Panc1 (cell line): Measurements from ENCODE around the gene SPR.

Experiments
- SIN3A ChIP-seq: IDR thresholded peaks from 2 replicates; pipeline ENCODE4 v1.6.1; 2012; ENCODE audit warnings: low read depth, mild to moderate bottlenecking, low read length, moderate library complexity, borderline replicate concordance; ENCODE audit not compliant: insufficient read depth
- TCF7L2 ChIP-seq: IDR thresholded peaks from 2 replicates; pipeline ENCODE4 v1.6.1; 2011; ENCODE audit warnings: mild to moderate bottlenecking, low read depth, low read length, inconsistent platforms
- TF ChIP-seq, protein P1 (sequence below): fragments of 450-650 bp; IDR thresholded peaks from 2 replicates; pipeline ENCODE4 v1.5.1; 2017; ENCODE audit warnings: mild to moderate bottlenecking
- TF ChIP-seq, protein P2 (sequence below), 2 experiments: IDR thresholded peaks; 2 replicates each; pipeline ENCODE4 v1.6.1; 2011 to 2012; ENCODE audit warnings: low read depth in 2 of 2, control low read depth in 1 of 2, low read length in 1 of 2, mild to moderate bottlenecking in 1 of 2, moderate library complexity in 1 of 2; ENCODE audit not compliant: insufficient read depth in 1 of 2

DNA sequence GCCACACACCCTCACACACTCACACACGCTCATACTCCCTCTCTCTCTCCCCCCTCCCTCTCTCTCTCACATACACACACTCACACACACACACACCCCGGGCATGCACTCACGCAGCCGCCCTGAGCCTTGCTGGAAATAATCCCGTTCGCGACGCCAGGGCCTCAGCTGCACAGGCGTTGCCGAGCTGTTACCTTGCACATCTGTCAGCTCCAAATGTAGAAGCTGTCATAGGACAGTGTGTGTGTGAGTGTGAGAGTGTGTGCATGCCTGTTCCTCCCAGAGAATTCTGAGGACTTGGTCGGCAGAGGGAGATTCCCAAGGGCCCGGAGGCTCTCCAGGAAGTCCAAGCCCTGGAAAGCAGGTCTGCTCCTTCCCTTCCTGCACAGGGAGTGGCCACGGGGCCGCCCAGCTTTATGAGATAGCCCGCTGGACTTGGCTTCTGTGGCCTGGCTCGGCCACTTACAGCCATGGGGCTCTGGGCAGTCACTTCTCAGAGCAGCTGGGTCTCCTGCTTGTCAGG, 8.6 kb downstream of the SPR start:
- TF ChIP-seq, protein P1, sequence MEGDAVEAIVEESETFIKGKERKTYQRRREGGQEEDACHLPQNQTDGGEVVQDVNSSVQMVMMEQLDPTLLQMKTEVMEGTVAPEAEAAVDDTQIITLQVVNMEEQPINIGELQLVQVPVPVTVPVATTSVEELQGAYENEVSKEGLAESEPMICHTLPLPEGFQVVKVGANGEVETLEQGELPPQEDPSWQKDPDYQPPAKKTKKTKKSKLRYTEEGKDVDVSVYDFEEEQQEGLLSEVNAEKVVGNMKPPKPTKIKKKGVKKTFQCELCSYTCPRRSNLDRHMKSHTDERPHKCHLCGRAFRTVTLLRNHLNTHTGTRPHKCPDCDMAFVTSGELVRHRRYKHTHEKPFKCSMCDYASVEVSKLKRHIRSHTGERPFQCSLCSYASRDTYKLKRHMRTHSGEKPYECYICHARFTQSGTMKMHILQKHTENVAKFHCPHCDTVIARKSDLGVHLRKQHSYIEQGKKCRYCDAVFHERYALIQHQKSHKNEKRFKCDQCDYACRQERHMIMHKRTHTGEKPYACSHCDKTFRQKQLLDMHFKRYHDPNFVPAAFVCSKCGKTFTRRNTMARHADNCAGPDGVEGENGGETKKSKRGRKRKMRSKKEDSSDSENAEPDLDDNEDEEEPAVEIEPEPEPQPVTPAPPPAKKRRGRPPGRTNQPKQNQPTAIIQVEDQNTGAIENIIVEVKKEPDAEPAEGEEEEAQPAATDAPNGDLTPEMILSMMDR = no peak
- no peak for TF ChIP-seq SIN3A
- no peak for TF ChIP-seq TCF7L2
- TF ChIP-seq, protein P2, sequence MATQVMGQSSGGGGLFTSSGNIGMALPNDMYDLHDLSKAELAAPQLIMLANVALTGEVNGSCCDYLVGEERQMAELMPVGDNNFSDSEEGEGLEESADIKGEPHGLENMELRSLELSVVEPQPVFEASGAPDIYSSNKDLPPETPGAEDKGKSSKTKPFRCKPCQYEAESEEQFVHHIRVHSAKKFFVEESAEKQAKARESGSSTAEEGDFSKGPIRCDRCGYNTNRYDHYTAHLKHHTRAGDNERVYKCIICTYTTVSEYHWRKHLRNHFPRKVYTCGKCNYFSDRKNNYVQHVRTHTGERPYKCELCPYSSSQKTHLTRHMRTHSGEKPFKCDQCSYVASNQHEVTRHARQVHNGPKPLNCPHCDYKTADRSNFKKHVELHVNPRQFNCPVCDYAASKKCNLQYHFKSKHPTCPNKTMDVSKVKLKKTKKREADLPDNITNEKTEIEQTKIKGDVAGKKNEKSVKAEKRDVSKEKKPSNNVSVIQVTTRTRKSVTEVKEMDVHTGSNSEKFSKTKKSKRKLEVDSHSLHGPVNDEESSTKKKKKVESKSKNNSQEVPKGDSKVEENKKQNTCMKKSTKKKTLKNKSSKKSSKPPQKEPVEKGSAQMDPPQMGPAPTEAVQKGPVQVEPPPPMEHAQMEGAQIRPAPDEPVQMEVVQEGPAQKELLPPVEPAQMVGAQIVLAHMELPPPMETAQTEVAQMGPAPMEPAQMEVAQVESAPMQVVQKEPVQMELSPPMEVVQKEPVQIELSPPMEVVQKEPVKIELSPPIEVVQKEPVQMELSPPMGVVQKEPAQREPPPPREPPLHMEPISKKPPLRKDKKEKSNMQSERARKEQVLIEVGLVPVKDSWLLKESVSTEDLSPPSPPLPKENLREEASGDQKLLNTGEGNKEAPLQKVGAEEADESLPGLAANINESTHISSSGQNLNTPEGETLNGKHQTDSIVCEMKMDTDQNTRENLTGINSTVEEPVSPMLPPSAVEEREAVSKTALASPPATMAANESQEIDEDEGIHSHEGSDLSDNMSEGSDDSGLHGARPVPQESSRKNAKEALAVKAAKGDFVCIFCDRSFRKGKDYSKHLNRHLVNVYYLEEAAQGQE (IDR thresholded peaks at IDR 0.05; ENCODE audit: insufficient read depth in 1 of 2, low read depth in 2 of 2, low read length in 1 of 2) = no peak
